CD1c-positive myeloid dendritic cell (primary cell): ENCODE measurements around the gene KRT6C.
"Not testable (repeated sequence)": the region's sequence is repeated elsewhere in the genome, so short reads cannot be mapped to it uniquely, and the experiment has no call there.

ENCODE experiments used
- DNase-seq: peaks from one replicate; pipeline ENCODE4 v3.0.0-alpha.2; 2016; ENCODE audit errors: extremely low spot score

KRT6C gene

DNA sequence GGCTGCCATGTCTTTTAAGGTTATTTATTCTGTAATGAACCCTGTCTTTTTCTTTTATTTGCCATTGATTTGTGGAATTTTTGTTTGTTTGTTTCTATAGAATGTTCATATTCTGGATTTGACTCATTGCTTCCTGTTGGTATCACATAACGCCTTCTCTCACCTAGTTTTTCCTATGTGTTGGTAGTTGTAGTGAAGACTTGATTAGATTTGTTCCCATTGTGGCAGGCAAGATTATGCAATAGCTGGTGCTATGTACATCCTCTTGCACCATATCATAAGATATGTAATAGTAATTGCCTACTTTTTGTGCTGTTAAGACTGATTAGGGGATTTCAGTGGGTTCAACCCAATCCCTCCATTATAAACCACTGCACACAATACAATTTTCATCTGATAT, 17.8 kb downstream of the KRT6C start:
- no peak for DNase-seq

DNA sequence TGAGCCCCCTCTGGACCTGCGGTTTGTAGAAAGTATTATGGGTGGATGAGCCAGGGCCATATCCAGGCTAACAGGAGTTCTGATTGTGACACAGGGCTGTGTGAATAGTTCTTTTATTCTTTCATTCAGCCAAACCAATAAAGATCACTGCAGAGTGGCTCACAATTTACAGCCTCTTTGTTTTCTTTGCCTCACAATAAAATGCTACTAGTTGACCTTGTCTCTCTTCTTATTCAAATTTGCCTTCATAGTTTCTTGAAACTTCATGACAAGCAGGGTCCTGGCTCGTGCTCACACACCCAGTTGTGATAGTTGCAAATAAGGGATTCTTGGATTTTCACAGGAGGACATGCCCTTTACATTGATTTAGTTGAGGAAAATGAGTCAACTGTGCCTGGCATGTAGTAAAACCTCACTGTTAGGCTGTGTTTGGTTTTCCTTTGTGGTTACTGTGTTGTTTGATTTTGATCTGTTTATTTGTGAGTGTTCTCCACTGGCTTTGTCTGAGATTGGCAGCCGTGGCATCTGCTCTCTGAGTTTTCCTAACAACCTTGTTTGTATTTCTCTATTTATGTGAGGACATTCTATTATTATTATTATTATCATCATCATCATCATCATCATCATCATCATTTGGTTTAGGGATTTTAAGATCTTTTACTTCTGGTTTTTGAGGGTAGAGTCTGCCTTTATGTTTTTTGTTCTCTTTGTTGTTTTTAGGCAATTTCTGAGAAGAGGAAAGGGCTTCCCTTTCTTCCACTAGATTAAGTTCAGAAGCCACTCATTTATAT, 19.0 kb downstream of the KRT6C start:
- DNase-seq, result no peak

DNA sequence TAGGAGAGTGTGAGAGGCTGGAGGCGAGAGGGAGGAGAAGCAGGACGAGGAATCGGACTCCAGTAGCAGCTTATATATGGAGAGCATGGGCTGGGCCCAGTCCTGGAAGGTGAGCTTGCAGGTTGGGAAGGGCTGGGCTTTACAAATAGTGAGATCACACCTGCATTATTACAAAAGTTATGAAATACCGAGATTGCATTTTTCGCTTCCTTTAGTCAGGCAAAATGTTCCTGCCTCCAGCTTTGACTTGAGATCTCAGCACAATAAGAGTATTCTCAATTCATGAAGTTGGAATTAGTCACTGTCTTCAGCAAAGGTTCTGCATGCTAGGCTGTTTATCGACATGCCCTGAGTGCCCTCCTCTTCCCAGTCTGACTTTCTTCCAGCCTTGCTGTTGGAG, 21.5 kb downstream of the KRT6C start, which contains the start of gene KRT6B:
Gene KRT6B (minus strand): TSS at position 46 of the 400 bp plus-strand sequence. CDS start 68 bp downstream, outside the sequence.
- DNase-seq, result no peak

DNA sequence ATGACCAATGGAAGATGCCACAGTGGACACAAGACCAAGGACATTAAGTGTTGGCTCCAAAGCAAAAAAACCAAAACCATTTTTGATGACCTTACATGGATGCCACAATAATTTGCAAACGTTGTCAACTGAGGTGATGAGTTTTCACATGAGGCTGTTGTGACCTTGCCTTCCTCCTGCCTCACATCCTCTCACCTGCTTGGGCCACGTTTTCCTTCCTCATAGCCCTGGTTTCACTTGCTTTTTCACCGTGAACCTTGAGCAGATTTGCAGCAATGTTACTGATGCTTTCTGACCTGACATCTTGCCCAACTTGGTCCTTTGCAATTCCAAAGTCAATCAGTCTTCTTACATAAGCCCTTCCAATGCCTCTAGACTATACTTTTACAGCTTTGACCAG, 25.4 kb downstream of the KRT6C start:
- DNase-seq, result no peak

DNA sequence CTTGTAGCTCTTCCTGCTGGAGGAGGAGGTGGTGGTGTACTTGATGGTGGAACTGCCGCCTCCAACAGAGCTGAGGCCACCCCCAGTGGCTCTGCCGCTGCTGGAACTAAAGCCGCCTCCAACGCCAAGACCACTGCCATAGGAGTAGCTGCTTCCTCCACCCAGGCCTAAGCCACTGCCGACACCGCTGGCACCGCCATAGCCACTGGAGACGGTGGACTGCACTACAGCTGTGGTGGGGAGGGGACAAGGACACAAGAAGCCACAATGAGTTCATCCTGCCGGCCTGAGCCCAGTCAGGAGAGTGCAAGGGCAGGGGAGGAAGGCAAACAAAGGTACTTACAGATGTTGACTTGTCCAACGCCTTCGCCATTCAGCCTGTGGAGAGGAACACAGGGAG, 26.4 kb downstream of the KRT6C start:
- not testable (repeated sequence) for DNase-seq

DNA sequence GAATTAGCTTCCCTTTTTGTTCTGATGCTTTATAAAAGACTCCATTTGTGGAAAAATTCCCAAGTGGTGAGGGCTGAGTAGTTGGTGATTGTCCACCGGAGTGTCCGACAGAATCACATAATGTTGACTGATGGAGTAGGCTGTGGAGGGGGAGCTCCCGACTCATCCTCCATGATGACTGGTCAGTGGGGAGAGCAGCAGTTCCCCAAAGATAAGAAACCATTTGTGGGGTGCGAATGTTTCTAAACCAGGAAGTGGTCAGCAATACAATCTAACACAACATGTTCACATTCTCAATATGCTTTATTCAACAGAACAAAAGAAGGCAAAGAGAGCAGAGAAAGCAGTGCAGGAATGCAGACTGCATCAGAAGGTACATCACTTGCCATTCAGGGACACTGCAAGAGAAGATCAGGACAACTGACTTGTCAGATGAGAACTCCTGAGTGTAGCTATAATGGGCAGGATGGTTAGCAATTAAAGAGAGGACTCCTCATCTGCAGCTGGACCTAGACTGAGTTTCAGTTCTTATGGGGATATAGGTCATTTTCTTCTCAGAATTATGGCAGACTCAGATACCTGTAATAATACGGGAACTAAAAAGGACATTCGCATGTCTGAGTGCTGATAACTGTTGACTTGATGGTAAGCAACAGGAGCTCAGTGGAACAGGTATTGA, 27.1 kb downstream of the KRT6C start:
- no peak for DNase-seq

DNA sequence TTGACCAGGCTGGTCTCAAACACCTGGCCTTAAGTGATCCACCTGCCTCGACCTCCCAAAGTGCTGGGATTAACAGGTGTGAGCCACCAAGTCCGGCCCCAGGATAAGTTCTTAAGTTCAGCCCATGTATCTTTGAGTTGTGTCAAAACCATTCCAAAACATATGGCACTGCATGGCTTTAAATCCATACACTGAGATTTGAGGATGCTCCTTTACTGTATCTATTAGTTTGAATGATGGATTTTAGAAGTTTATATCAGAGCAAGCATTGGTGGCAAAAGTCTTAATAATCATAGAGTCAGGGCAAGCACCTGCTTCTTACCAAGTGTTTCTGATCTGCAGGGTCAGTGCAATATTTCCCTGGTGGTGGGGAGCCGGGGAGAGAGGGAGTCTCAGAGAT, 27.7 kb downstream of the KRT6C start:
- DNase-seq, result no peak

DNA sequence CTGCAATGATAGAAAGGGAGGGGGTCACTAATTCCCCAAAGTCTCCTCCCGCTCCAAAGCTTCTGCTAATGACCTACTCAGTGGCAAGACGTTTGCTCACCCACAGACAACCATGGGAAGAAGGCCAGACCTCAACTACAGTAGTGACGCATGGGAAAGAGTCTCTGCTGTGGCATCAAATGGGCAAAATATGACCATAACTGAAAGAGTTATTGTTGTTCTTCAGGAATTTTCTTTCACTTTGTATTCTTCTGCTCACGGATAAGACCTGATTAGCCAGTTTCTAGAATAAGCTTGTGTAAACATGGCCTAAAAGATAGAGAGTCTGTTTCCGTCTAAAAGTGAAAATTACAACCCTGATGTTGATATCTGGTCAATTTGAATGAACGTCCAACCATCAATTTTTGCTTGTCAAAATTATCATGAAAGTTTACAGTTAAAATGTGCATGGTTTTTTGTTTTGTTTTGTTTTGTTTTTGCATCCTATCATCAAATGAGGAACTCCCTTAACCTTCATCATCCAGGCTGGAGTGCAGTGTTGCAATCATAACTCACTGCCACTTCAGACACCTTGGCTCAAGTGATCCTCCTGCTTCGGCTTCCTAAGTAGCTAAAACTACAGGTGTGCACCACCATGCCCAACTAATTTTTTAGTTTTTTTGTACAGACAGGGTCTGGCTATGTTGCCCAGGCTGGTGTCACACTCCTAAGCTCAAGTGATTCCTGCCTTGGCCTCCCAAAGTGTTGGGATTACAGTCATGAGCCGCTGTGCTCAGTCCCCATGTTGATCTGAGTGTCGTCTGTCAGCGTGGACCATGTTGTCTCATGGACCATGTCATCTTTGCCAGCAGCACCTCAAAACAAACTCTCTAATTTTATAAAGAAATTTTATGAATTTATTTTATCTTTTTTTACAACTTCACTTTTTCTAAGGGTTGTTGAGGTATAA, 28.7 kb downstream of the KRT6C start:
- no peak for DNase-seq

DNA sequence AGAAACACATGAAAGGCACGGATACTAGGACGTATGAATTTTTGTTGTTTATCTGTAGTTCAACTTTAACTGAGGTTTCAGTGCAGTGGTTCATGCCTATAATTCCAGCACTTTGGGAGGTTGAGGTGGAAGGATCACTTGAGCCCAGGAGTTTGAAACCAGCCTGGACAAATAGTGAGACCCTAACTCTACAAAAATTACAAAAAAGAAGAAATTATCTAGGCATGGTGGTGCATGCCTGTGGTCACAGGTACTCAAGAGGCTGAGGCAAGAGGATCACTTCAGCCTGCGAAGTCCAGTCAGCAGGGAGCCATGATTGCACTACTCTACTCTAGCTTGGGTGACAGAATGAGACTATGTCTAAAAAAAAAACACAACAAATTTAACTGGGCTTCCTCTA, 29.6 kb downstream of the KRT6C start:
- DNase-seq, result no peak

DNA sequence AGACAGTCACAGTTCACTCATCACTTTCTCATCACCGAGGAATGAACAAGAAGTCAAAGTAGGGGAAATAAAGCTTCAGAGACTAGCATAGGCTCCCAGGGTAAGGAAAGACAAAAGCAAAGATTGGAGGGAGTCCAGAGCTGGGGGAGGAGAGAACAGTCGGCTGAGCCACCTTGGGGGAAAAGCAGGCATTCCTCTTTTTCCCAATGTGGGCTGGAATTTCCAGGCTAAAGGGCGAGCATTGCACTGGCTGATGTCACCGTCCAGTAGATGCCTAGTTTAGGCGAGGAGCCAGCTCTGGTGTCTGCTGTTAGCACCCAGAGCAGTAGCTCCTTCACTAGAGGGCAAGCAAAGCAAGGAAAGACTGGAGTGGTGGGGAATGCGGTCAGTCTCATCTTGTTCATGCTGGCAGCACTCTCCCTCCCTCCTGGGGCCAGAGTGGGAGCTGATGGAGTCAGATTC, 31.0 kb downstream of the KRT6C start:
- no peak for DNase-seq

DNA sequence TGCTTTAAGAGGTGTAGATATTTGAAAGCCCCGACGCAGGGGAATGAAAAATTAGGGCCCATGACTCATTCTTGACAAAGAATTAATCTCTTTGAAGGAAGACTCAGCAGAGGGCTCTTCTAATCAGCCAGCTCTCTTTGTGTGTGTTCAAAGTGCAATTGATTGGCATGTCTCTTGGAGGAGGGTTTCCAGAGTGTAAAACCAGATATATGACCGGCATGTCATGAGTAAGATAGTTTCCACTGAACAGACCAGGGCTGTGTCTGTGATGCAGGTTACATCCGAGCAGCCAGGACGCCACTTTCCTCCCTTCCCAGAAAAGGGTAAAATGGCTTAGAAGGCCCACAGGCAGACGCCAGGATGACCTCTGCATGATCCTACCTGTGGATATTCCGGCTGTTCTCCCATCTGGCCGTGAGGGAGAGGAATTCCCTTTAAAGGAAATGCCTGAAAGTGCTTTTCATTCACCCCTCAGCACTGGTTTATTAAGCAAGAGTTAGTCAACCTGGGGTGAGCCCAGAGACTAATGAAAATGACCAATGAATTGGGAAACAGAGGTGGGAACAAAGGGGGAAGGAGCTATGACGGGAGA, 32.2 kb downstream of the KRT6C start:
- peak; percentile 1 for DNase-seq

DNA sequence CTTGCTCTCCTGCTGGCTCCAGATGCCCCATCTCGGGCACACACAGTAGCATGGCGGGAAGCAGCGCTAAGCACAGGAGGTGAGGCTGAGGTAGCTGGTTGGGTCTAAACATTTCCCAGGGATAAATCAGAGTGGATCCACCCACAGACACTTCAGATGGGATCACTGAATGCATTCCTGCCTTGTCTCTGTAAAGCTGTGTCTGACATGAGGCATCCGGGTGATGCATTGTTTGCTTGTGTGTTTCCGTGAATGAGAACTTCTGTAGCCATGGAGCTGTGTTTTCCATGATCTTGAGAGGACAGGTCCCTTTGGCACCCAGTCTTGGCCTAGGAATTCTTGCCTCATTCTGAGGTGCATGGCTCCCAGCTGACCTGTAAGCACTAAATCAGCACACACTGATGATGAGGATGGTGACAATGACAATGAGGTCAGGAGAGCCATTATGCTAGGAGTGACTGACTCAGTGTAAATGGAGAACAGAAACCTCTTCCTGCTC, 32.7 kb downstream of the KRT6C start:
- no peak for DNase-seq

DNA sequence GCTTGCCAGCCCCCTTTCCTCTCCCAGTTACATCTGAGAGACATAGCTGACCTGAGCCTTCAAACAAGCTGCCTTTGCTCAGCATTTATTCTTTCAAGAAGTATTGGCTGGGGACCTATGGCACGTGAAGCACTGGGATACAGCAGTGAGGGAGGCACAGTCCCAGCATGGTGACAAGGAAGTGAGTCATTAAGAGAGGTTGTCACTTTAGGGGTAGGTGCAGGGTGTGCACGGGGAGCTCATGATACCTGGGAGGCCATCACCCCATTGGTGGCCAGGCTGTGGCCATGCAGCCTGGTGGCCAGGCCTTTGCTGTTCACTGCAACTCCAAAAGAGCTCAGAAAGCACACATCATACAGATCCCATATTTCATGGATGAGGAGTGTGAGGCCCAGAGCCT, 33.8 kb downstream of the KRT6C start:
- no peak for DNase-seq

DNA sequence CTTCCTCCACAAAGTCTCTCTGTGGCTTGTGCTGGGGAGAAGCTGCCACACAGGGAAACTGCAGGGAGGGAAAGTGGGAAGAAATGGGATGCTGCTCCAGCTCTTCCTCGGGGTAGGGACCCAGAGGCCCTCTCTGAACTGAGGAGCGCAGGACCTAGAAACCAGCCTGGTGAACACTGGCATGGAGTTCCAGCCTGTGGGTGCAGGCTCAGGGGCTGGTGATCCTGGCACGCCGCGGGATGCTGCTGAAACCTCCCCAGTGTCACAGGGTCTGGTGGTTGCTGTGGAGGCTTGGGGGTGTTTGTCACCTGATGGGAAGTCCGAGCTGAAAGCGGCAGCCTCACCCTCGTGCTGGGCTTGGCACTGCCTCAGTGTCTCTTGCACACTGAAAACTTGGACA, 34.2 kb downstream of the KRT6C start:
- DNase-seq, result no peak

DNA sequence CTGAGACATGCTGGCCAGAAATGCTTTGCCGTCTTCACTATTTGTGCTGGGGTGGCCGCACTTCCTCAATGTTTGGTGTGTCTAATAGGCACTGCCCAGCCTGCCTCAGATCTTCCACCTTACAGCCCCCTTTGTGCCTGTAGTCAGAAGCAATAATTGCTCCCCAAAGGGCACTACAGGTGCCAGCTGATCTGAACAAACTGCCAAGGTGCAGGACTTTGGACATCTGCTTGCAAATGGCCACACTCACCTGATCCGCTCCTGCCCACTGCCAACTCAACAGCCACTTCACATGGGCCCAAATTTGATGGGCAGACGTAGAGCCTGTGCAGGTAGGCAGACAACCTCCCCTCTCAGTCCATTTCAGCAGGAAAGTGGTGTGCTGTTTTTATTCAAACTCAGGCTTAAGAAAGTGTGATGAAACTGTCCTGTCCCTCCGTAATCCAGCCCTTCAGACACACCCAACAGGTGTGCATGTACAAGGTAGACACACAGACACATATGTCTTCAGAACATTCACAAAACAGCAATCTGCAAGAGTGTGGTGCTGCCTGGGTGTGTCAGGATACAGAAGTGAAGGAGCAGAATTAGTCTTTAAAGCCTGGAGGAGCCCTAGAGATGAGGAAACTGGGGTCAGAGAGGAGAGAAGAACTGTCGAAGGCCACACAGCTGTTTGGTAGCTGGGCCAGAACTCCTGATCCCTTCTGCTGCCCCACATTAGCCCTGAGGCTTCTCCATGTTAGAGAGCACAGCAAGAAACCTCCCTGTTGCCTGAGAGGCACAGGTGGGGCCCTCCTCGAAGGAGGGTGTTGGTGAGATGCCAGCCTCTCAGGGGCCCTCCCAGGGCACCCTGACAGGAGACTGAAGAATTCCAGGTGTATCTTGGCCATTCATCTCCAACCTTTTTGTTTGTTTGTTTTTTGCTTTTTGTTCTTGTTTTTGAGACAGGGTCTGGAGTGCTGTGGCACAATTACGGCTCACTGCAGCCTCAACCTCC, 35.0 kb downstream of the KRT6C start:
- DNase-seq, result no peak

DNA sequence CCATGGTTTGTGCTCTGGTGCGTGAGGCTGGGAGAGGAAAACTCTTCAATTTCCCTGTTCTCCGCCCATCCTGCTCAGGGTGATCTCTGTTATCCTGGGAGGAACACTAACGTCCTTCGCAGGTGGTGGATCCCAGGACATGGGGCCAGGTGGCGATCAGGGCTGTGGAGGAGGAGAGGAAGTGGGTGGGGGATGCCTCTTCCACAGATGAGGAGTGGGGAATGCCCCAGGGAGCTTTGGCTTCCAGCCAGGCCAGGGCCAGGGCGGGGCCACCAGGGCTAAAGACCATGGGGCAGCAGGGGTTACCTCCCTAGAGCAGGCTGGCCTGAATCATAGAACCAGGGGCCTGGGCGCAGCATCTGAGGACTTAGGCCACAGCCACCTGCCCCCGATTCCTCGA, 36.1 kb downstream of the KRT6C start:
- DNase-seq, result no peak

DNA sequence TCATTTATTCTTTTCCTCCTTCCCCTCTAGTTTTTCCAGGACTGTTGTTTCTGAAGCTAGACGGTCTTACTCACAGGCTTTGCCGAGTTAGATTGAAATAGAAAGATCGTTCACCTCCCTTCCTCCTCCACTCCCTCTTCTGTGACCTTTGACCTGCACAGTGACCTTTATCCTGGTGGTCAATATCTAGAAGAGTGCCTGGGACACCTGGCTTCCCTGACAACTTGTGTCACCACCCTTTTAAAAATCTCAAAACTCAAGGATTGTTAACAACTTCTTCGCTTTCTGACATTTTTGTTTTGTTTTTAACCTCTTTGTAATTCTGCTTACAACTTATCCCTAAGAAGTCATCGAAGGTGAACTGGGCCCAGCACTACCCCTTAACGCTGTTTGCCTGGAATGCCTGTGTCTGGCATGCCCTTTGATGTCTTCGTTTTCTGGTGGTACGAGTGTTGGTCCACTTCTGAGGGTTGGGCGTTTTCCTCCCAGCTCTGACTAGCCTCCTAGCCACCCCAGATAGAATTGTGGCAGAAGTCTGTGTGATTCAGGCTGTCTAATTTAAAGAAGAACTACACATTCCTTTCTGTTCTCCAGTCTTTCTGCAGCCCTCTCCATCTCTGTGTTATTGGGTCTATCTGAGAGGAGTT, 36.7 kb downstream of the KRT6C start:
- no peak for DNase-seq

DNA sequence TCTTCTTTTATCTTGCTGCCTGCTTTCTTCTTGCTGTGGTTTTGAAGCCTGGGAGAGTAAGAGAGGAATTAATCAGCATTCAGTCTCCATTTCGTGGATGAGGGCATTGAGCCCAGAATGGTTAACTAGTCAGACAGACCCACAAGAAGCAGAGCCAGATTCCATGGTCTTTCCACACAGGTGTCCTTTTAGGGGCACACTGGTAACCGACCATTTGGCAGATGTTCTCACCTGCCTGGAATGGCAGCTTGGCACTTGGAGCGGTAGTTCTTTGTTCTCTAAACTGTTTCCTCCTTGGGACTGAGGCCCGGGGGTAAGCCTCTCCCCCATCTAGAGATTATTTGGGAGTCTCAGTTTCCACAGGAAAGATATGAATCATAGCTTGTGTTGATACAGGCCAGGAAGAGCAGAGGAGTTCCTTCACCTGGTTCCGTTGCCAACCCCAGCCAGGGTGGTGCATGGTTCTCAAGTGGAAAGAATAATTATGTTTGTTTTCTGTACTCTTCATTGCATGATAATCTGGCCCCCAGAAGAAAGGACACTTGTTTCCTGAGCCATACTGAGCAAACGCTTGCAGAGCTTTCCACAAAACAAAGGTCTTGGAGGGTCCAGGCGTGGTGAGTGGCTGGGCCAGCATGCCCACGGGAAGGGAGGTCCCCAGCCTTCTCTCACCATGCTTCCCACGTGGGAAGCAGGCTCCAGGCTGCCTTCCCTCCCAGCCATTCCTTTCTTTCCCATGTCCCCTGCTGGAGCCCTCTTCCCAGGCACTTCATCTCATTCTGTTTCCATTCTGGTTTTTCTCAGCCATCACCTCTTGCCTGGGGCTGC, 37.4 kb downstream of the KRT6C start:
- DNase-seq, result no peak

DNA sequence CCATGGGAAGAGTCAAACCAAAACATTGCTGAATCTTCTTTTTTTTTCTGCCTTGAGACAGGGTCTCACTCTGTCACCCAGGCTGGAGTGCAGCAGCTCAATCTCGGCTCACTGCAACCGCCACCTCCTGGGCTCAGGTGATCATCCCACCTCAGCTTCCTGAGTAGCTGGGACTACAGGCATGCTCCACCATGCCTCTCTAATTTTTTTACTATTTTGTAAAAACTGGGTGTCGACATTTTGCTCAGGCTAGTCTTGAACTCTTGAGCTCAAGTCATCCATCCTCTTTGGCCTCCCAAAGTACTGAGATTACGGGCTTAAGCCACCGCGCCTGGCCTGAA, 38.0 kb downstream of the KRT6C start:
- no peak for DNase-seq
